K562 (cell line): ENCODE measurements around the gene PMFBP1. TPM values are rescaled to one million over a fixed set of nuclear protein-coding genes. Genes with fewer than 3 reads are reported as not detected.

Experiments used
- GTF2E2 ChIP-seq: fragments of 200-800 bp; sonication (Bioruptor generic); IDR thresholded peaks from 2 replicates; pipeline ENCODE4 v1.6.1; 2016; ENCODE audit warnings: missing genetic modification characterization, missing compliant biosample characterization
- JUN ChIP-seq, 2 experiments: sonication (generic) in 1 of 2; formaldehyde crosslinking in 1 of 2; IDR thresholded peaks; 2 replicates each; pipeline versions ENCODE4 v1.6.1 to v1.8.0; 2012 to 2022; ENCODE audit warnings: borderline replicate concordance in 2 of 2, mild to moderate bottlenecking in 2 of 2, improper control_type of control experiment in 1 of 2, low read depth in 1 of 2, low read length in 1 of 2, missing genetic modification reagents in 1 of 2
- NFE2L1 ChIP-seq: fragments of 450-650 bp; IDR thresholded peaks from 2 replicates; pipeline ENCODE4 v1.6.1; 2016; ENCODE audit warnings: missing genetic modification characterization, low read depth, mild to moderate bottlenecking, missing compliant biosample characterization, moderate library complexity, borderline replicate concordance
- NFIX ChIP-seq: fragments of 250-450 bp; sonication (Bioruptor Pico); IDR thresholded peaks from 2 replicates; pipeline ENCODE4 v1.4.0; 2020; ENCODE audit warnings: low read depth, mild to moderate bottlenecking, moderate library complexity
- PTBP1 ChIP-seq: fragments of 200-400 bp; formaldehyde crosslinking; IDR thresholded peaks from 2 replicates; pipeline ENCODE4 v1.6.1; 2017; ENCODE audit warnings: low read depth, low read length
- TOE1 ChIP-seq, 2 experiments: fragments of 450-650 bp in 1 of 2; sonication (generic) in 1 of 2; formaldehyde crosslinking in 1 of 2; IDR thresholded peaks; 2 replicates each; pipeline versions ENCODE4 v1.7.1 to v1.8.0; 2016 to 2022; ENCODE audit warnings: borderline replicate concordance in 2 of 2, mild to moderate bottlenecking in 2 of 2, antibody characterized with exemption in 1 of 2, inconsistent platforms in 1 of 2, low read depth in 1 of 2, missing genetic modification reagents in 1 of 2, moderate library complexity in 1 of 2
- ZKSCAN3 ChIP-seq: fragments of 250-450 bp; sonication (Bioruptor Pico); IDR thresholded peaks from 2 replicates; pipeline ENCODE4 v1.4.0; 2020
- ZNF253 ChIP-seq: fragments of 250-450 bp; sonication (Bioruptor Pico); conservative IDR thresholded peaks from 2 replicates; pipeline ENCODE4 v1.6.1; 2021; ENCODE audit warnings: mild to moderate bottlenecking
- ZNF436 ChIP-seq: fragments of 250-450, 450-650 bp; sonication (Bioruptor Pico); formaldehyde crosslinking; IDR thresholded peaks from 2 replicates; pipeline ENCODE4 v1.7.0; 2020; ENCODE audit warnings: mild to moderate bottlenecking
- polyA plus RNA-seq, 8 experiments: library from polyadenylated mRNA; depleted of rRNA in 4 of 8; stranded (reverse) in 5 of 8; unstranded in 3 of 8; fragments of >200 nt; fragmentation: Nextera tagmentation in 2 of 8; fragmentation: Illumina TruSeq in 1 of 8; extraction: Ambion mirVana in 2 of 8; extraction: Trizol in 1 of 8; gene quantifications; 2 replicates each; pipeline versions ENCODE4 v1.2.1 to v1.2.3, GENCODE V29; 2011 to 2014; ENCODE audit warnings: inconsistent platforms in 1 of 8, missing spikeins in 1 of 8
- total RNA-seq, 7 experiments: library from RNA; depleted of rRNA in 6 of 7; stranded (reverse); fragments of >200 nt in 6 of 7; fragmentation: Illumina TruSeq in 2 of 7; extraction: Trizol in 2 of 7; gene quantifications; 2 replicates each; pipeline versions ENCODE4 v1.2.1 to v1.2.3, GENCODE V29; 2011 to 2021; ENCODE audit warnings: low replicate concordance in 1 of 7
- TF ChIP-seq, protein P1 (sequence below): sonication (generic); formaldehyde crosslinking; IDR thresholded peaks from 2 replicates; pipeline ENCODE4 v1.8.0; 2023; ENCODE audit warnings: mild to moderate bottlenecking, missing genetic modification reagents
- TF ChIP-seq, protein P2 (sequence below): sonication (generic); formaldehyde crosslinking; IDR thresholded peaks from 2 replicates; pipeline ENCODE4 v1.8.0; 2022; ENCODE audit warnings: mild to moderate bottlenecking, missing genetic modification reagents, borderline replicate concordance
- TF ChIP-seq, protein P3 (sequence below): sonication (generic); formaldehyde crosslinking; IDR thresholded peaks from 2 replicates; pipeline ENCODE4 v1.8.0; 2022; ENCODE audit warnings: mild to moderate bottlenecking, missing genetic modification reagents
- TF ChIP-seq, protein P4 (sequence below), 3 experiments: fragments of 200-800 bp in 1 of 3; sonication (Bioruptor generic) in 1 of 3; sonication (generic) in 1 of 3; formaldehyde crosslinking in 1 of 3; IDR thresholded peaks; 2 replicates each; pipeline versions ENCODE4 v1.6.1 to v1.8.0; 2016 to 2022; ENCODE audit warnings: mild to moderate bottlenecking in 2 of 3, missing compliant biosample characterization in 2 of 3, missing genetic modification characterization in 2 of 3, missing genetic modification reagents in 1 of 3

PMFBP1 gene
- total and polyA plus RNA-seq, 9 of the 15 experiments (the other 6 are each of a cell fraction or from before 2014, with no cell fraction given), result 0.13 to 0.91 (median 0.47) TPM

DNA sequence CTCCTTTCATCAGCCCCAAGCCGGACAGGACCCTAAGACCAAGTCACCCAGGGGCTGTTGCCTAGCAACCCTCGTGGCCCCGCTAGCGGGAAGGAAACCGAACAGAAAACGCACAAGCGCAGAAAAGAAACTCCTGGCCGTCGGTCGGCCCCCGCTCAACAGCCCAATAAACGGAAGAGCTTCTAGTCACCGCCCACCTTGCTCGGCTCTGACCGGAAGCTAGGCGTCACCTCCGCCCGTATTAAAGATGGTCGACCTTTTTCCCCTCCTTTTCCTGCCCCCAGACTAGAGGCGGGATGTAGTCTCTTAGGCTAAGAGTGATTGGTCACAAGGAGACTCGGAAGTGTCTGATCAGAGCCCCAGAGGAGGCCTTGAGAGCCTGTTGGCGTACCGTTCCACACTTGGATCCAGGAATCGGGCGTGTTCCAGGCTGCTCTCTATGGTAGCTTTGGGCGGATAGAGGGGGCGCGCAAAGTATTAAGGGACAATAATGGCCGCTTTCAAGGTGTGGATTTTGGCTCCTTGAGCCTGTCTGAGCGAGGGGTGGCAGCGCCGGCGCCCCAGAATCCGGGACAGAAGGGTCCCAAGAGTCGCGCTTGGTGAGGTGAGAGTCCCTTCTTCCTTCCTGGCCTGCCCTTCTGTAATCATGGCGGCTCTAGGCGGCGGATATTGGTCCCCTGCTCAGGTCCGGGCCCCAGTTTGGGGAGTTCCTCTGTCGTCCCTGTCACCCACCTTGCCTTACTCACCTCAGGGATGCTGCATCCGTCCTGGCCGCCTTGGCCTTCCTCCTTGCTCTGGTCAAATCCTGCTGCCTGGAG is 78.3 kb downstream of the PMFBP1 start, which contains the start of the genes DHX38 and TXNL4B (continued):
- TF ChIP-seq, protein P1, sequence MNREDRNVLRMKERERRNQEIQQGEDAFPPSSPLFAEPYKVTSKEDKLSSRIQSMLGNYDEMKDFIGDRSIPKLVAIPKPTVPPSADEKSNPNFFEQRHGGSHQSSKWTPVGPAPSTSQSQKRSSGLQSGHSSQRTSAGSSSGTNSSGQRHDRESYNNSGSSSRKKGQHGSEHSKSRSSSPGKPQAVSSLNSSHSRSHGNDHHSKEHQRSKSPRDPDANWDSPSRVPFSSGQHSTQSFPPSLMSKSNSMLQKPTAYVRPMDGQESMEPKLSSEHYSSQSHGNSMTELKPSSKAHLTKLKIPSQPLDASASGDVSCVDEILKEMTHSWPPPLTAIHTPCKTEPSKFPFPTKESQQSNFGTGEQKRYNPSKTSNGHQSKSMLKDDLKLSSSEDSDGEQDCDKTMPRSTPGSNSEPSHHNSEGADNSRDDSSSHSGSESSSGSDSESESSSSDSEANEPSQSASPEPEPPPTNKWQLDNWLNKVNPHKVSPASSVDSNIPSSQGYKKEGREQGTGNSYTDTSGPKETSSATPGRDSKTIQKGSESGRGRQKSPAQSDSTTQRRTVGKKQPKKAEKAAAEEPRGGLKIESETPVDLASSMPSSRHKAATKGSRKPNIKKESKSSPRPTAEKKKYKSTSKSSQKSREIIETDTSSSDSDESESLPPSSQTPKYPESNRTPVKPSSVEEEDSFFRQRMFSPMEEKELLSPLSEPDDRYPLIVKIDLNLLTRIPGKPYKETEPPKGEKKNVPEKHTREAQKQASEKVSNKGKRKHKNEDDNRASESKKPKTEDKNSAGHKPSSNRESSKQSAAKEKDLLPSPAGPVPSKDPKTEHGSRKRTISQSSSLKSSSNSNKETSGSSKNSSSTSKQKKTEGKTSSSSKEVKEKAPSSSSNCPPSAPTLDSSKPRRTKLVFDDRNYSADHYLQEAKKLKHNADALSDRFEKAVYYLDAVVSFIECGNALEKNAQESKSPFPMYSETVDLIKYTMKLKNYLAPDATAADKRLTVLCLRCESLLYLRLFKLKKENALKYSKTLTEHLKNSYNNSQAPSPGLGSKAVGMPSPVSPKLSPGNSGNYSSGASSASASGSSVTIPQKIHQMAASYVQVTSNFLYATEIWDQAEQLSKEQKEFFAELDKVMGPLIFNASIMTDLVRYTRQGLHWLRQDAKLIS (CRISPR knock-in tag), result no peak; the same call in 1 of the 2 replicates
- no peak for TF ChIP-seq ZKSCAN3 (CRISPR knock-in tag)
- no peak for TF ChIP-seq ZNF253 (CRISPR knock-in tag)
- TF ChIP-seq NFE2L1 (tag), result no peak
- TF ChIP-seq, protein P2, sequence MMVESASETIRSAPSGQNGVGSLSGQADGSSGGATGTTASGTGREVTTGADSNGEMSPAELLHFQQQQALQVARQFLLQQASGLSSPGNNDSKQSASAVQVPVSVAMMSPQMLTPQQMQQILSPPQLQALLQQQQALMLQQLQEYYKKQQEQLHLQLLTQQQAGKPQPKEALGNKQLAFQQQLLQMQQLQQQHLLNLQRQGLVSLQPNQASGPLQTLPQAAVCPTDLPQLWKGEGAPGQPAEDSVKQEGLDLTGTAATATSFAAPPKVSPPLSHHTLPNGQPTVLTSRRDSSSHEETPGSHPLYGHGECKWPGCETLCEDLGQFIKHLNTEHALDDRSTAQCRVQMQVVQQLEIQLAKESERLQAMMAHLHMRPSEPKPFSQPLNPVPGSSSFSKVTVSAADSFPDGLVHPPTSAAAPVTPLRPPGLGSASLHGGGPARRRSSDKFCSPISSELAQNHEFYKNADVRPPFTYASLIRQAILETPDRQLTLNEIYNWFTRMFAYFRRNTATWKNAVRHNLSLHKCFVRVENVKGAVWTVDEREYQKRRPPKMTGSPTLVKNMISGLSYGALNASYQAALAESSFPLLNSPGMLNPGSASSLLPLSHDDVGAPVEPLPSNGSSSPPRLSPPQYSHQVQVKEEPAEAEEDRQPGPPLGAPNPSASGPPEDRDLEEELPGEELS (CRISPR knock-in tag), result no peak
- TF ChIP-seq TOE1 (IDR thresholded peaks at IDR 0.05; ENCODE audit: borderline replicate concordance), result 0 out of 2 replicates have a peak, but pooled peaks have one; percentile 21
- TF ChIP-seq TOE1 (CRISPR knock-in tag; IDR thresholded peaks at IDR 0.05; ENCODE audit: borderline replicate concordance, low read depth), result no peak
- TF ChIP-seq ZNF436, result no peak
- no peak for TF ChIP-seq PTBP1
- no peak for TF ChIP-seq NFIX (CRISPR knock-in tag)
- 0 out of 2 replicates have a peak, but pooled peaks have one; percentile 57 for TF ChIP-seq GTF2E2 (tag)
- TF ChIP-seq JUN (IDR thresholded peaks at IDR 0.05; ENCODE audit: borderline replicate concordance, low read depth, low read length), result no peak; the same call in 1 of the 2 replicates
- TF ChIP-seq JUN (CRISPR knock-in tag; IDR thresholded peaks at IDR 0.05; ENCODE audit: borderline replicate concordance), result no peak
- TF ChIP-seq, protein P3, sequence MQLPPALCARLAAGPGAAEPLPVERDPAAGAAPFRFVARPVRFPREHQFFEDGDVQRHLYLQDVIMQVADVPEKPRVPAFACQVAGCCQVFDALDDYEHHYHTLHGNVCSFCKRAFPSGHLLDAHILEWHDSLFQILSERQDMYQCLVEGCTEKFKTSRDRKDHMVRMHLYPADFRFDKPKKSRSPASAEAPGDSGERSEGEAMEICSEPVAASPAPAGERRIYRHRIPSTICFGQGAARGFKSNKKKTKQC, result peak; percentile 62; the same call in 1 of the 2 replicates
- TF ChIP-seq, protein P4, sequence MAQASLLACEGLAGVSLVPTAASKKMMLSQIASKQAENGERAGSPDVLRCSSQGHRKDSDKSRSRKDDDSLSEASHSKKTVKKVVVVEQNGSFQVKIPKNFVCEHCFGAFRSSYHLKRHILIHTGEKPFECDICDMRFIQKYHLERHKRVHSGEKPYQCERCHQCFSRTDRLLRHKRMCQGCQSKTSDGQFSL (CRISPR knock-in tag; IDR thresholded peaks at IDR 0.05), result no peak
- TF ChIP-seq, protein P4 (tag; IDR thresholded peaks at IDR 0.05), result no peak
